ENCODE results near the gene ATP6AP1.
"Not testable (repeated sequence)": the region's sequence is repeated elsewhere in the genome, so short reads cannot be mapped to it uniquely, and the experiment has no call there.

The ATP6AP1 gene

GRCh38 chrX:154384284-154384892 is 44.1 kb upstream of the ATP6AP1 start (continued):
- 0 out of 2 replicates have a peak, but pooled peaks have one; percentile 23 for TF ChIP-seq HIC1 (tag by site-specific recombination; IDR thresholded peaks at IDR 0.05)
- no peak for TF ChIP-seq ZNF510 (tag by site-specific recombination; IDR thresholded peaks at IDR 0.05; ENCODE audit: insufficient replicate concordance)
- TF ChIP-seq ZNF16 (tag by site-specific recombination; IDR thresholded peaks at IDR 0.05; ENCODE audit: low read depth), result no peak
- TF ChIP-seq ZBTB20 (tag by site-specific recombination; IDR thresholded peaks at IDR 0.05), result no peak
- no peak for TF ChIP-seq ZNF280D (tag by site-specific recombination; IDR thresholded peaks at IDR 0.05)
- peak; percentile 35; the same call in 1 of the 2 replicates for TF ChIP-seq SCRT2 (tag by site-specific recombination; IDR thresholded peaks at IDR 0.05)
- no peak for TF ChIP-seq ZNF223 (tag by site-specific recombination; IDR thresholded peaks at IDR 0.05)

GRCh38 chrX:154388094-154388493 is 40.4 kb upstream of the ATP6AP1 start:
- H3K9me3 ChIP-seq (ENCODE audit: control insufficient read depth, insufficient read depth, low read depth, low read length); H3K4me3 ChIP-seq (ENCODE audit: low read depth, low read length); H3K36me3 ChIP-seq (ENCODE audit: control insufficient read depth in 2 of 2, insufficient read depth in 1 of 2, low read length in 2 of 2); H3K27ac ChIP-seq (ENCODE audit: extremely low read depth, low read depth, low read length); POLR2A ChIA-PET; H3K4me1 ChIP-seq (ENCODE audit: control insufficient read depth, insufficient read depth, low read length); CTCF ChIA-PET: not testable (repeated sequence)

GRCh38 chrX:154388649-154389048 is 39.8 kb upstream of the ATP6AP1 start:
- POLR2A ChIA-PET, result not testable (repeated sequence)

GRCh38 chrX:154389812-154390747 is 38.4 kb upstream of the ATP6AP1 start:
- H3K4me1 ChIP-seq (ENCODE audit: control insufficient read depth, insufficient read depth, low read length); H3K4me3 ChIP-seq (ENCODE audit: low read depth, low read length); H3K36me3 ChIP-seq (ENCODE audit: control insufficient read depth in 2 of 2, insufficient read depth in 1 of 2, low read length in 2 of 2); CTCF ChIA-PET; H3K27ac ChIP-seq (ENCODE audit: extremely low read depth, low read depth, low read length); H3K9me3 ChIP-seq (ENCODE audit: control insufficient read depth, insufficient read depth, low read depth, low read length); POLR2A ChIA-PET: not testable (repeated sequence)

More at GRCh38 chrX:154388649-154389048, 39.8 kb upstream of the ATP6AP1 start:
- H3K4me3 ChIP-seq (ENCODE audit: low read depth, low read length); H3K4me1 ChIP-seq (ENCODE audit: control insufficient read depth, insufficient read depth, low read length); H3K27ac ChIP-seq (ENCODE audit: extremely low read depth, low read depth, low read length); H3K36me3 ChIP-seq (ENCODE audit: control insufficient read depth in 2 of 2, insufficient read depth in 1 of 2, low read length in 2 of 2); H3K9me3 ChIP-seq (ENCODE audit: control insufficient read depth, insufficient read depth, low read depth, low read length); CTCF ChIA-PET: not testable (repeated sequence)

- ChIA-PET POLR2A (interaction anchor here (0.9 kb wide), 1 partner anchor 17 kb away, joined by 6 read pairs; the partner anchor contains the start of gene EMD), CTCF (interaction anchor here (0.7 to 1.1 kb wide), 2 partner anchors 23 to 369 kb away, joined by 3 read pairs; no protein-coding TSS in a partner anchor)
- not testable (repeated sequence) for H3K9me3 ChIP-seq (ENCODE audit: control insufficient read depth, insufficient read depth, low read depth, low read length); H3K27ac ChIP-seq (ENCODE audit: extremely low read depth, low read depth, low read length); H3K4me3 ChIP-seq (ENCODE audit: low read depth, low read length); H3K4me1 ChIP-seq (ENCODE audit: control insufficient read depth, insufficient read depth, low read length)
- peaks cover 0 to 26% of the 10 kb centered on the region in 2 experiments; a peak in 1 of 3 replicates for H3K36me3 ChIP-seq (ENCODE audit: control insufficient read depth in 2 of 2, insufficient read depth in 1 of 2, low read length in 2 of 2)
Measured at GRCh38 chrX:154396363-154396762, 32.1 kb upstream of the ATP6AP1 start.
